Heart left ventricle (tissue), 13 donors: ENCODE measurements around the gene KRT33A.

ENCODE experiments used
- CTCF ChIP-seq, 12 donors: fragments of 200-600 bp; sonication (generic) in 4 of 12; IDR thresholded peaks; one replicate each; pipeline versions ENCODE4 v1.5.0 to v1.8.0; 2018 to 2022; ENCODE audit warnings: antibody characterized with exemption in 12 of 12, mild to moderate bottlenecking in 5 of 12
- POLR2A ChIP-seq, 2 donors: fragments of 450-650 bp; IDR thresholded peaks; one replicate each; pipeline ENCODE4 v1.6.1; 2017; ENCODE audit warnings: antibody characterized with exemption in 2 of 2, mild to moderate bottlenecking in 2 of 2, moderate library complexity in 2 of 2
- donor health status: ischemic (EF 13 %, LVEDD 7.1; RV severe dilation, severe dysfunction).
- donor health status: DM: no; HTN: yes; CAD: no.
- donor health status: DM: no; HTN: no; CAD: no.
- donor health status: ischemic (EF 25% LVEDD 6.9; RV normal size, moderate dysfunction).
- donor health status: ischemic (EF 25% LVEDD 5.7; RV mildly dilated, moderate dysfunction).
- donor health status: ischemic (EF 35%, LVEDD 5.7; RV mildly dilated, moderate dysfunction).
- donor health status: nonischemic (EF 11% LVEDD 7.7; RV severe dilation, severe dysfunction).
- donor health status: DM: yes; HTN: yes; CAD: no.
- donor health status: PGD.
- donor health status: ischemic (EF 29% LVEDD 5.4; RV normal size, mild dysfunction).
- donor health status: nonischemic (EF 23%, LVEDD 6.1; RV moderate dilation, normal function).

- TF ChIP-seq CTCF (IDR thresholded peaks at IDR 0.05) (no peak), POLR2A (IDR thresholded peaks at IDR 0.05) (no peak)
These were observed 39.5 kb downstream of the KRT33A start for GRCh38 chr17:41311111-41311510.
